Right atrium auricular region (tissue), 2 donors: ENCODE measurements around the gene NSFL1C. TPM values are rescaled to one million over a fixed set of nuclear protein-coding genes. Genes with fewer than 3 reads are reported as not detected.

Experiments used
- DNase-seq: peaks from one replicate; pipeline ENCODE4 v3.0.0-alpha.2; 2019; ENCODE audit warnings: low spot score
- H3K27ac ChIP-seq, 2 donors: fragments of 200-600 bp; sonication (generic); 1 replicate in 1 of 2; 2 replicates in 1 of 2; pipeline ENCODE4 v1.5.1; 2016 to 2019
- H3K27me3 ChIP-seq, 2 donors: fragments of 200-600 bp; sonication (generic); one replicate each; pipeline versions ENCODE4 v1.5.1 to v1.6.0; 2017 to 2019
- H3K36me3 ChIP-seq: fragments of 200-600 bp; sonication (generic); one replicate; pipeline ENCODE4 v1.5.1; 2016
- H3K4me1 ChIP-seq, 2 donors: fragments of 200-600 bp; sonication (generic); one replicate each; pipeline versions ENCODE4 v1.5.1 to v1.6.0; 2017 to 2019
- H3K4me3 ChIP-seq, 2 donors: fragments of 200-600 bp; sonication (generic); 1 replicate in 1 of 2; 2 replicates in 1 of 2; pipeline ENCODE4 v1.5.1; 2017 to 2019; ENCODE audit warnings: mild to moderate bottlenecking in 1 of 2, moderate library complexity in 1 of 2
- H3K9me3 ChIP-seq, 2 donors: fragments of 200-600 bp; sonication (generic); one replicate each; pipeline ENCODE4 v1.5.1; 2019
- CTCF ChIP-seq, 2 donors: fragments of 200-600 bp; sonication (generic); IDR thresholded peaks; one replicate each; pipeline ENCODE4 v1.5.1; 2019; ENCODE audit warnings: antibody characterized with exemption in 2 of 2
- total RNA-seq, 2 donors: library from RNA; depleted of rRNA; stranded (reverse); fragments of >200 nt; gene quantifications; one replicate each; pipeline ENCODE4 v1.1.0, GENCODE V29; 2016

NSFL1C gene
- total RNA-seq, 2 donors from 2014 or later, result 28.5 to 34.3 TPM

- Histone ChIP-seq H3K27ac (no peak overlapping the region), H3K36me3 (peaks cover 35% of the 10 kb centered on the region), H3K9me3 (no peaks in the 10 kb centered on the region), H3K4me3 (no peak overlapping the region), H3K27me3 (no peaks in the 10 kb centered on the region), H3K4me1 (peaks cover 0 to 27% of the 10 kb centered on the region in 2 donors)
- no peak for TF ChIP-seq CTCF (IDR thresholded peaks at IDR 0.05)
- DNase-seq, result no peak
Measured at GRCh38 chr20:1462834-1463233, 3.8 kb downstream of the NSFL1C start.

DNA sequence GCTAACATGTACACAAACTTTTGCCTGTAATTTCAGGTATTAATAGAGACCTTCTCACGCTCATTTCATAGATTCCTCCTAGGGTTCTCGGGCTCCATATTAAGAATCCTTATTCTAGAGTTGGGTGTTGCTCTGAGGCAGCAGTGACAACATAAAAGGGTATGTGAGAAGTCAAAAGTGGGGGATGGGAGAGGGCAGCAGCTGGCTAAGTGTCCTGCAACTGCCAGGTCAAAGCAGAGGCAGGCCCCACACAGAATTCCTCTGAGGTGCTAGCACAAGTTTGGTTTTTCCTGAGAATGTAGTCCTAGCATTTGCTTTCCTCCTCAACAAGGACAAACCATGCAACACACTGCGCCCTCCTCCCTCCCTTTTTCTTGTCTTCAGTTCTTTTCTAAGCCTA is 4.6 kb downstream of the NSFL1C start:
- DNase-seq, result no peak
- TF ChIP-seq CTCF (IDR thresholded peaks at IDR 0.05), result no peak
- Histone ChIP-seq H3K27ac (no peak overlapping the region), H3K9me3 (no peaks in the 10 kb centered on the region), H3K27me3 (no peaks in the 10 kb centered on the region), H3K4me3 (no peak overlapping the region), H3K36me3 (peaks cover 43% of the 10 kb centered on the region), H3K4me1 (peaks cover 0 to 22% of the 10 kb centered on the region in 2 donors)

DNA sequence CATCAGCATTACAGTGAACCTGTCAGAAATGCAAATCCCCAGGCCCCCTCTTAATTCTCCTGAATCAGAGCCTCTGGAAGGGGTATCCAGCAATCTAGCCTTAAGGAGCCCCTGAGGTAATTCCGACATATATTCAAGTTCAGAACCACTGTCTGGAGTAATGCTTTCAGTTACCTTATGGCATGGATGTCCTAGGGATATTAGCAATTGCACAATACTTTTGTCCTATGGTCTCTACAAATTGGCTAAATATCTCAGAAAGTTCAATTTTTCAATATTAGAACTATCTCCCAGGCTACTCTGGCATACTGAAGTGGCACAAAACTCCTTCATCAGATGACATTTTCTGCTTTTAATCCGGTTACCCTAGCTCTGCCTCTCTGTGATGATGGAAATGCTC is 6.4 kb downstream of the NSFL1C start:
- no peak for TF ChIP-seq CTCF (IDR thresholded peaks at IDR 0.05)
- no peak overlapping the region for H3K4me3 ChIP-seq
- H3K9me3 ChIP-seq, result no peaks in the 10 kb centered on the region
- peaks cover 60% of the 10 kb centered on the region for H3K36me3 ChIP-seq
- peaks cover 0 to 11% of the 10 kb centered on the region in 2 donors for H3K4me1 ChIP-seq
- no peak for DNase-seq
- H3K27ac ChIP-seq, result no peak overlapping the region
- no peaks in the 10 kb centered on the region for H3K27me3 ChIP-seq

DNA sequence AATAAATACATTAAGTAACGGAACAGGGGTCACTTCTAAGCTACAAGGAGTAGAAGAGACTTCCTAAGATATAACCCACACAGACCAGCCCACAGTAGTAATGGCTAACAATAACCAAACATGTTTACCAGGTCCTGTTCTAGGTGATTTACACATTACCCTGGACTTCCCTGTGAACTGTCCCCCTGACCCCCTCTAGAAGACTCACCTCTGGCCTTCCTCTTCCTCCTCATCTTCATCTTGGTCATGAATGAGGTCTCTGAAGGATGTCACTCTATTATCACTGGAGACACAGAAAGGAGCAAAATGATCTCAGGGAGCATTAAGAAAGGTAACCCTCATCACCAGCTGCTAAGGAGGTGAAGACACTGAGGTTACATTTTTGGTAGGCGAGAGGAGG is 8.7 kb downstream of the NSFL1C start:
- no peak for TF ChIP-seq CTCF (IDR thresholded peaks at IDR 0.05)
- H3K27ac ChIP-seq, result no peak overlapping the region
- no peaks in the 10 kb centered on the region for H3K27me3 ChIP-seq
- H3K36me3 ChIP-seq, result peaks cover 76% of the 10 kb centered on the region
- no peak for DNase-seq
- H3K4me1 ChIP-seq, result no peaks in the 10 kb centered on the region
- H3K4me3 ChIP-seq, result no peak overlapping the region
- no peaks in the 10 kb centered on the region for H3K9me3 ChIP-seq

DNA sequence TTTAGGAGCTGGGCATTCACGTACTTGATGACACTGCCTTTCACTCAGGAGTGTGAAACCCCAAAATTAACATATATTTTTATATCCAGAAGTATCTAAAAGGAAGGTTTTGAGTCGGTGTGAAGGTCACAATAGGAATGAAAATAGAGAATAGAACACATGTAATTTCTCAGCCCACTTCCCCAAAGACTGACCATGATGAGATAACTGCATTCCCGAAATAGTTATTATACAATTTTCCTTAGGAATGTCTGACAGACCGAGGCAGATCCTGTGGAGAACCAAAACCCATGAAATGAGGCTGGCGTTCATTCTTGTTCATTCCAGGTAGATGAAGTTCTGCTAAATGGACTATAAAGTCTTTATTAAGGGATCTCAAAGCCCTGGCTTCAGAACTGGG is 10.3 kb downstream of the NSFL1C start:
- no peaks in the 10 kb centered on the region for H3K27me3 ChIP-seq
- no peak overlapping the region for H3K27ac ChIP-seq
- H3K4me1 ChIP-seq, result no peaks in the 10 kb centered on the region
- H3K9me3 ChIP-seq, result peaks cover 3 to 7% of the 10 kb centered on the region in 2 donors
- H3K4me3 ChIP-seq, result no peak overlapping the region
- no peak for TF ChIP-seq CTCF (IDR thresholded peaks at IDR 0.05)
- peaks cover 93% of the 10 kb centered on the region for H3K36me3 ChIP-seq
- no peak for DNase-seq

DNA sequence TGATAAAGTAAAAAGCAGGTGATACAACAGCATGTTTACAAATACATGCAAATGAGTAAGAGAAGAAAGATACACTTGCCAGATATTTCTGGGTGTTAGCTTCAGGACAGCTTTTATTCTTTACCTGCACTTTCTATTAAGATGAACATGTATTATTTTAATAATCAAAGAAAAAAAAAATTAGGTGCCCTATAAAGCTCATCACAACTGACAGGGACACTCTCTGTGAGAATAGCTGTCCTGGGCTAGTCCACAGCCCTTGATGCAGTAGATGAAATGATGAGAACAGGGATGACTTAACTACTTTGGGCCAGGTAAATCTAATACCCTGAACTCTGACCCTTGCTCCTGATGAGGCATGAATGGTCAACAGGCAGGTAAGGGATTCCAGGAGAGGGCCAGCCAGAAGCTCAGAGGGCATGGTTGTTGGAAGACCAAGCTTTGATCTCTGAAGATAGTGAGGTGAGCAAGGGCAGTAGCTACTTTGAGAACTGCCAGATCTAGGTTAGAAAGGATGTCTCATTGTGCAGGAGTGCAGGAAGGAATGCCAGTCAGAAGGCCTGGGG is 15.6 kb downstream of the NSFL1C start:
- Histone ChIP-seq H3K36me3 (peaks cover 98% of the 10 kb centered on the region), H3K27me3 (no peaks in the 10 kb centered on the region), H3K4me3 (no peak overlapping the region), H3K4me1 (no peaks in the 10 kb centered on the region), H3K9me3 (peaks cover 7 to 16% of the 10 kb centered on the region in 2 donors), H3K27ac (no peak overlapping the region)
- no peak for DNase-seq
- TF ChIP-seq CTCF (IDR thresholded peaks at IDR 0.05), result no peak
